Measurements from ENCODE around the gene NRXN2. TPM values are rescaled to one million over a fixed set of nuclear protein-coding genes. Genes with fewer than 3 reads are reported as not detected.

Gene NRXN2
- total RNA-seq, 2 donors from 2014 or later: 0.85 to 1.4 TPM

DNA sequence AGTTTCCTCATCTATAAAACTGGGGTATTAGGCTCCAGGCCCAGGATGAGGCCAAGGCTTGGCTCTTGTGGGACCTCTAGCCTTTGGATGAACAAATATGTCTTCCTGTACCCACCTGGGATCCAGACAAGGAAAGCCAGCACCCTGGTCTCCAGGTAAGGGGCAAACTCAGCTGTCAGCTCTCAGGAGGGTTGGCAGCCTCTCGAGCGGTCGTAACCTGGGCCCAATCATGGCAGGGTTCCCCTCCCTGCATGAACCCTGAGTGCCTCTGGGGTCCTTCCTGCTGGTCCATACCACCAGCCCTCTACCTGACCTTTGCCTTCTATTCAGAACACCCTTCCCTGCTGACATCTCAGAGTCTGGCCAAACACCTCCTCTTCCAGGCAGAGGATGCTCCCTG, 112.4 kb downstream of the NRXN2 start:
- no peaks in the 10 kb centered on the region for H3K36me3 ChIP-seq
- H3K9me3 ChIP-seq: no peaks in the 10 kb centered on the region
- H3K4me3 ChIP-seq: no peak overlapping the region
- DNase-seq (ENCODE audit: low spot score): no peak
- H3K27me3 ChIP-seq: no peaks in the 10 kb centered on the region
- H3K4me1 ChIP-seq: peaks cover 0 to 13% of the 10 kb centered on the region in 2 donors
- no peak overlapping the region for H3K27ac ChIP-seq
- TF ChIP-seq CTCF (IDR thresholded peaks at IDR 0.05): no peak

DNA sequence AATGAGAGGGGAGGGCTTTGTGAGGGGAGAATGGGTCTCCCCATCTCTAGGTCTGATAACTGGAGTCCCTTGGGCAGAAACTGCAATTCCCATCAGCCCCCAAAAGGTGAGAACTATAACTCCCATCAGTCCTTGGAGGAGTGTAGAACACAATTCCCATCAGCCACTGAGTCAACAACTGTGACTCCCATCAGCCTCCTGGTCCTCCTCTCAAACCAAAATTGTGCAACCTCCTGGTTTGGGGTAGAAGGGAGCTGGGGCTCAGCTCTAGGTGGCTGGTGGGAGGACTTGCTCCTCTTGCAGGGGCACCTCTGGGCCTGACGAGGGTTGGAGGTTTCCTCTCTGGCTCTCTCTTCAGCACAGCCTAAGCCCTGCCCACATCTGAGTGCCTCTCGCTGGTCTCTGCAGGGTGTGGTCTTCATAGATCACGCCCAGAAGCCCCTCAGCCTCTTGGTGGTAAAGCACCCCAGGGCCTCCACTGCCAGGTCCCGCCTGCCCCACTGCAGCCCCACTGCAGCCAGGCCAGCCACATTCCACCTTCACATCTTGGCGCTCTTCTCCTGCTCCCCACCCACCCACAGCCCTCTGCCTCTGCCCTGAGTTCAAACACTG, 113.5 kb downstream of the NRXN2 start:
- Histone ChIP-seq H3K27me3 (no peaks in the 10 kb centered on the region), H3K27ac (no peak overlapping the region), H3K9me3 (no peaks in the 10 kb centered on the region), H3K4me3 (no peak overlapping the region), H3K36me3 (no peaks in the 10 kb centered on the region), H3K4me1 (peaks cover 0 to 13% of the 10 kb centered on the region in 2 donors)
- DNase-seq (ENCODE audit: low spot score): no peak
- TF ChIP-seq CTCF (IDR thresholded peaks at IDR 0.05): no peak

DNA sequence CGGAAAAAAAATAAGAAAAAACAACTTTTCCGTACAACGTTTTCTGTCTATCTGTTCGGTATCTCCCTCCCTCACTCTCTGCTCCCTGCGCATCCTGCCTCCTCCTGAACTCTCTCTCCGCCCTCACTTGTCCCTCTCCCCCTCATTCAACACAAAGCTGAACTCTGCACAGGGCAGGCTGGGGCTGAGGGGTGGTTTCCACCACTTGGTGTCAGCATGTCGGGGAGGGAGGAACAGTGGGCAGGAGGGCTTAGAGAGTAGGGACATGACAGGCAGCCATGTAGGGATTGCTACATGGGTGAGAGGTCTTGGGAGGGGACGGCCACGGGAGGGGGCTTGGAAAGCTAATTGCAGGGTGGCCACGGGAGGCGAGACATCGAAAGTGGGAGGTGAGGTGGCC, 114.4 kb downstream of the NRXN2 start:
- Histone ChIP-seq H3K27ac (no peak overlapping the region), H3K9me3 (no peaks in the 10 kb centered on the region), H3K4me1 (peaks cover 0 to 13% of the 10 kb centered on the region in 2 donors), H3K27me3 (no peaks in the 10 kb centered on the region), H3K36me3 (no peaks in the 10 kb centered on the region), H3K4me3 (no peak overlapping the region)
- DNase-seq (ENCODE audit: low spot score): no peak
- no peak for TF ChIP-seq CTCF (IDR thresholded peaks at IDR 0.05)

DNA sequence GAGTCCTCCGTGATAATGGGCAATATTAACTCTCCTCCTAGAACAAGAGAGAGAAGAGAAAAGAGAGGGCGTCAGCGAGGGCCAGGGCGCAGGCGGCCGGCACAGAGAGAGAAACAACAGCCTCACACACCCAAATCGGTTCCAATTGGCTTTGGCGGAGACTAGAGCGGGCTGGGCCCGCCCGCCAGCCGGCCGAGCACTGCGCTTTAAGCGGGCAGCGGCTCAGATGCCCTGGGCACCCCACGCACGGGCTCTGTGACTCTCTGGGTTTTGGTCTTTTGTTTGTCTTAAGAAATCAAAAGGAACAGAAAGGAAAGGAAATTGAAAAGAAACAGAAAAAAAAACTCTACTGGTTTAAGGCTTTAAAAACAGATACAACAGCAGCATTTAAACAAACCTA, 115.0 kb downstream of the NRXN2 start:
- Histone ChIP-seq H3K27me3 (no peaks in the 10 kb centered on the region), H3K4me1 (peaks cover 0 to 13% of the 10 kb centered on the region in 2 donors), H3K27ac (no peak overlapping the region), H3K36me3 (no peaks in the 10 kb centered on the region), H3K4me3 (peak overlapping the region; percentile 12 to 41), H3K9me3 (no peaks in the 10 kb centered on the region)
- DNase-seq (ENCODE audit: low spot score): peak; percentile 62
- no peak for TF ChIP-seq CTCF (IDR thresholded peaks at IDR 0.05)

- Histone ChIP-seq H3K27me3 (no peaks in the 10 kb centered on the region), H3K27ac (no peak overlapping the region), H3K4me3 (peak overlapping the region; percentile 12 to 41), H3K4me1 (peaks cover 0 to 13% of the 10 kb centered on the region in 2 donors), H3K36me3 (no peaks in the 10 kb centered on the region), H3K9me3 (no peaks in the 10 kb centered on the region)
- TF ChIP-seq CTCF (IDR thresholded peaks at IDR 0.05): no peak
- DNase-seq (ENCODE audit: low spot score): no peak
These were observed 115.5 kb downstream of the NRXN2 start for GRCh38 chr11:64607381-64607985.

Data from right atrium auricular region (tissue), 2 donors.